Glutamatergic neuron (in vitro differentiated cells): ENCODE results near the gene CHPT1. TPM values are rescaled to one million over a fixed set of nuclear protein-coding genes. Genes with fewer than 3 reads are reported as not detected.

Experiments used
- DNase-seq: peaks from one replicate; pipeline ENCODE4 v3.0.0; 2022
- H3K27ac Mint-ChIP-seq: one replicate; pipeline ENCODE4 v1.8.0; 2020; ENCODE audit warnings: mild to moderate bottlenecking, mixed read lengths, inconsistent platforms; ENCODE audit not compliant: unreplicated experiment
- H3K27me3 Mint-ChIP-seq: one replicate; pipeline ENCODE4 v1.8.0; 2020; ENCODE audit warnings: mild to moderate bottlenecking, moderate library complexity, mixed read lengths, inconsistent platforms; ENCODE audit not compliant: unreplicated experiment
- H3K36me3 Mint-ChIP-seq: one replicate; pipeline ENCODE4 v1.8.0; 2020; ENCODE audit warnings: mild to moderate bottlenecking, mixed read lengths, inconsistent platforms; ENCODE audit not compliant: unreplicated experiment
- H3K4me1 Mint-ChIP-seq: one replicate; pipeline ENCODE4 v1.8.0; 2020; ENCODE audit warnings: mild to moderate bottlenecking, low read depth, mixed read lengths, inconsistent platforms; ENCODE audit not compliant: unreplicated experiment
- H3K4me3 Mint-ChIP-seq: one replicate; pipeline ENCODE4 v1.8.0; 2020; ENCODE audit warnings: mild to moderate bottlenecking, mixed read lengths, inconsistent platforms; ENCODE audit not compliant: unreplicated experiment
- H3K9me3 Mint-ChIP-seq: one replicate; pipeline ENCODE4 v1.8.0; 2020; ENCODE audit warnings: mild to moderate bottlenecking, moderate library complexity, mixed read lengths, inconsistent platforms; ENCODE audit not compliant: unreplicated experiment
- CTCF ChIP-seq: fragments of 200-600 bp; sonication (generic); IDR thresholded peaks from one replicate; pipeline ENCODE4 v1.5.0; 2021; ENCODE audit not compliant: partially characterized antibody, unreplicated experiment
- total RNA-seq: library from RNA; stranded (reverse); fragmentation: NEBNext Ultra II Directional; extraction: Animal tissue kit (Norgen Biotek cat#: 25700); gene quantifications from one replicate; pipeline ENCODE4 v1.2.1, GENCODE V29; 2021; ENCODE audit not compliant: unreplicated experiment

CHPT1 gene
- total RNA-seq, 1 donor from 2014 or later: 9.2 TPM

DNA sequence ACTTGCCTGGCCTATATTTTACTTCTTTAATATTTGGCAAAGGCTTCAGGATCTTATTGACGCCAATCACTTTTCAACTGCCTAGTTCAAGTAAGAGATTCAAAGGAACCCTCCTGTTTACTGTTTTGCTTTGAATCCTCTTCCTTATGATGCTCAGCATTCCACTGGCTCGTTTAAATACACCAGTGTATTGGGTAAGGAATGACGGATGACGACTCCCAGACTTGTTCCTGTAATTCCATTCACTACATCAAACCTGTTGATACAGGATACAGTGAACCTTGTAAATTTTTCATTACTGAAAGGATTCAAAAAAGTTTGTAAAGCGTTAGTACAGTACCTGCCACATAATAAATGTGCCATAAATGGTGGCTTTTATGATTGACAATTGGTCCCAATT, 43.5 kb downstream of the CHPT1 start:
- DNase-seq: no peak
- Mint-ChIP-seq H3K27ac (no peak overlapping the region), H3K36me3 (no peaks in the 10 kb centered on the region), H3K4me1 (no peaks in the 10 kb centered on the region), H3K4me3 (no peak overlapping the region), H3K27me3 (no peaks in the 10 kb centered on the region), H3K9me3 (no peaks in the 10 kb centered on the region)
- TF ChIP-seq CTCF: no peak

DNA sequence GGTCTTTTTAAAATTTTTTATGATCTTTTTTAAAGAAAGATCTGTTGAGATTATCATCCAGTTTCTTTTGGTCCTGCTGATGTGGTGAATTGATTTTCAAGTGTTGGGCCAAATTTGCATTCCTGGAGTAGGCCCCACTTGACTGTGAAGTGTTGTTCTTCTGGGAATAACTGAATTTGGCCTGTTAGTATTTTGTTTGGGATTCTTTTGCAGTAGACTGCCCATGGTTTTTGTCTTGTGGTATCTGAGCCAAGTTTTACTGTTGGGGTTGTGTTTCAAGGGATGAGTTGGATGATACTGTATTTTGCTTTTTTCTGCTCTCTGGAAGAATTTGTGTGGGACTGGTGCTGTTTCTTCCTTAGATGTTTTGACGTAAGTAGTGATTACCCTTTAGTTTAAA, 45.8 kb downstream of the CHPT1 start:
- H3K4me3 Mint-ChIP-seq: no peak overlapping the region
- H3K27ac Mint-ChIP-seq: no peak overlapping the region

DNA sequence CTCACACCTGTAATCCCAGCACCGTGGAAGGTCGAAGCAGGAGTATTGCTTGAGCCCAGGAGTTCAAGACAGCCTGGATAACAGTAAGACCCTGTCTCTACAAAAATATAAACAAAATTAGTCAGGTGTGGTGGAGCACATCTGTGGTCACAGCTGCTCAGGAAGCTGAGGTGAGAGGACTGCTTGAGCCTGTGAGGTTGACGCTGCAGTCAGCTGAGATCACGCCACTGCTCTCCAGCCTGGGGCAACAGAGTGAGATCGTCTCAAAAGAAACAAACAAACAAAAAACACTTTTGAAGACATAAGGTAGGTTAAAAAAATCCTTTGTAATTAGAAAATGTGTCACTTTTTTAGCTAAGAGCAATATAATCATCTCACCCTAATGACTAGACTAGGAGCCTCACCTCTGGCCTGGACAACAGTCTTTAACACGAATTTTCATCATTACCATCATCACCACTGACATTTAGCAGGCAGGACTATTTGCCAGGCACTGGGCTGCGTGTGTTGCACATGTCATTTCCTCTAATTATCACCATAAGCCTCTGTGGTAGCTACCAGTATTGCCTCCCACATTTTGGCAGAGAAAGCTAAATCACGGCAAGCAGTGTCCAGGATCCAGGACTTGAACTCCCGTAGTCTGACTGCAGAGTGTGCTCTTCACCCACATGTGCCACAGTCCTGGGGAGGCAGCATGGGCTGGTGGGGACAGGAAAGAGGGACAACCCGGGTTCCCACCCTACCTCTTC, 46.5 kb downstream of the CHPT1 start:
- TF ChIP-seq CTCF: no peak
- Mint-ChIP-seq H3K36me3 (no peaks in the 10 kb centered on the region), H3K27me3 (no peaks in the 10 kb centered on the region), H3K4me1 (no peaks in the 10 kb centered on the region), H3K4me3 (no peak overlapping the region), H3K9me3 (no peaks in the 10 kb centered on the region), H3K27ac (no peak overlapping the region)
- no peak for DNase-seq

More for the DNA sequence above, 45.8 kb downstream of the CHPT1 start:
- TF ChIP-seq CTCF: no peak
- H3K36me3 Mint-ChIP-seq: no peaks in the 10 kb centered on the region
- no peaks in the 10 kb centered on the region for H3K9me3 Mint-ChIP-seq
- no peaks in the 10 kb centered on the region for H3K4me1 Mint-ChIP-seq
- no peak for DNase-seq
- H3K27me3 Mint-ChIP-seq: no peaks in the 10 kb centered on the region

GRCh38 chr12:101745481-101745880, 48.0 kb downstream of the CHPT1 start:
- H3K27ac Mint-ChIP-seq: no peak overlapping the region
- no peaks in the 10 kb centered on the region for H3K4me1 Mint-ChIP-seq
- H3K36me3 Mint-ChIP-seq: no peaks in the 10 kb centered on the region
- no peak for TF ChIP-seq CTCF
- H3K27me3 Mint-ChIP-seq: no peaks in the 10 kb centered on the region
- H3K9me3 Mint-ChIP-seq: no peaks in the 10 kb centered on the region
- H3K4me3 Mint-ChIP-seq: no peak overlapping the region
- no peak for DNase-seq

DNA sequence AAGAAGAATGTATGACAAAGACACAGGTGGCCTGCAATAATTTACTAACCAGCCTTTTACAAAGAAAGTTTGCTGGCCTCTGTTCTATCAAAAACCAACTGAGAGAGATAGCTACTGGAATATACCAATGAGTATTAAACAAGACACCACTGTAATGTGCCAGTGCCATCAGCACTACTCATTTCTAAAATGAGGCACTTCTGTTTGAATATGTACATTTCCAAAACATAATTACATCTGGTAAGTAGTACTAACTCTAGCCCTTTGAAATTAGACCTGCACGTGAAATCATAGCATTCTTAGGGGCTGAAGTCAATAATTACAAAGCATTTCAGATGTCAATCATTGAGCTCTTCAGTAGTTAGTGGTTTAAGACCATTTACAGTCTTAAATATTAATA, 48.8 kb downstream of the CHPT1 start:
- Mint-ChIP-seq H3K4me1 (no peaks in the 10 kb centered on the region), H3K9me3 (no peaks in the 10 kb centered on the region), H3K4me3 (no peak overlapping the region), H3K27ac (no peak overlapping the region), H3K27me3 (no peaks in the 10 kb centered on the region), H3K36me3 (no peaks in the 10 kb centered on the region)
- no peak for TF ChIP-seq CTCF
- no peak for DNase-seq
